Endothelial cell of umbilical vein (primary cell): ENCODE results near the gene OR7C1.

Experiments
- EZH2 ChIP-seq: IDR thresholded peaks from 2 replicates; pipeline ENCODE4 v1.6.1; 2012; ENCODE audit warnings: borderline replicate concordance, low read depth, mild to moderate bottlenecking, moderate library complexity, low read length, inconsistent platforms; ENCODE audit not compliant: severe bottlenecking
- FOS ChIP-seq: IDR thresholded peaks from 2 replicates; pipeline ENCODE4 v1.6.1; 2011; ENCODE audit warnings: mild to moderate bottlenecking, low read length, moderate library complexity, borderline replicate concordance; ENCODE audit not compliant: insufficient read depth
- GATA2 ChIP-seq: IDR thresholded peaks from 2 replicates; pipeline ENCODE4 v1.7.0; 2011; ENCODE audit warnings: low read depth, mild to moderate bottlenecking, moderate library complexity, mixed read lengths, low read length; ENCODE audit not compliant: insufficient read length, insufficient read depth
- MAX ChIP-seq: IDR thresholded peaks from 2 replicates; pipeline ENCODE4 v1.6.1; 2011; ENCODE audit not compliant: insufficient read depth, insufficient read length
- MYC ChIP-seq: IDR thresholded peaks from one replicate; pipeline ENCODE4 v1.6.1; 2011; ENCODE audit warnings: mild to moderate bottlenecking, low read depth, low read length
- POLR2A ChIP-seq: IDR thresholded peaks from 2 replicates; pipeline ENCODE4 v1.6.1; 2012; ENCODE audit warnings: low read depth, mild to moderate bottlenecking, control low read depth, low read length
- POLR2AphosphoS5 ChIP-seq: IDR thresholded peaks from 2 replicates; pipeline ENCODE4 v1.6.1; 2012; ENCODE audit warnings: low read depth, mild to moderate bottlenecking, control low read depth, low read length, moderate library complexity; ENCODE audit not compliant: insufficient read depth
- TF ChIP-seq, protein P1 (sequence below), 2 donors: IDR thresholded peaks; 1 replicate in 1 of 2; 2 replicates in 1 of 2; pipeline ENCODE4 v1.5.1; 2011; ENCODE audit warnings: low read length in 2 of 2, mild to moderate bottlenecking in 2 of 2, moderate library complexity in 2 of 2, control low read depth in 1 of 2, inconsistent platforms in 1 of 2, low read depth in 1 of 2; ENCODE audit not compliant: insufficient read depth in 1 of 2; ENCODE audit errors: extremely low read depth in 1 of 2

DNA sequence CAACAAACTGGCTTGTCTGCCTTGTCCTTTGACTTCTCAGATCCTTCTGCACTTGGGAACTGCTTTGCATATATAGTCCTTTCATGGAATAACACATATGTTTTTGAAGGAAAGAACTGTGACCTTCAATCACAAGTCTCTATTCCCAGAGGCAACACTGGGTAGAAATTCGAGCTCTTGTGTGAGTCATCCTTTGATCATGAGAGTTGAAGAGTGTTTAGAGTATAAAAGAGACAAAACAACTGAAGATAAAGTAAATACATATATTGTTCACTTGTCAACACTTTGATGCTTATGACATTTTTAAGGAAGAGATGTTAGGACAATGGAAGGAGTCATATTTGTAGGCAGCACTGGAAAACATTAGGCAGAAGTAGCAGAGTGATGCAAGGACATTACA is 5.2 kb upstream of the OR7C1 start:
- TF ChIP-seq POLR2A, result no peak
- no peak for TF ChIP-seq EZH2
- no peak for TF ChIP-seq MAX
- TF ChIP-seq, protein P1, sequence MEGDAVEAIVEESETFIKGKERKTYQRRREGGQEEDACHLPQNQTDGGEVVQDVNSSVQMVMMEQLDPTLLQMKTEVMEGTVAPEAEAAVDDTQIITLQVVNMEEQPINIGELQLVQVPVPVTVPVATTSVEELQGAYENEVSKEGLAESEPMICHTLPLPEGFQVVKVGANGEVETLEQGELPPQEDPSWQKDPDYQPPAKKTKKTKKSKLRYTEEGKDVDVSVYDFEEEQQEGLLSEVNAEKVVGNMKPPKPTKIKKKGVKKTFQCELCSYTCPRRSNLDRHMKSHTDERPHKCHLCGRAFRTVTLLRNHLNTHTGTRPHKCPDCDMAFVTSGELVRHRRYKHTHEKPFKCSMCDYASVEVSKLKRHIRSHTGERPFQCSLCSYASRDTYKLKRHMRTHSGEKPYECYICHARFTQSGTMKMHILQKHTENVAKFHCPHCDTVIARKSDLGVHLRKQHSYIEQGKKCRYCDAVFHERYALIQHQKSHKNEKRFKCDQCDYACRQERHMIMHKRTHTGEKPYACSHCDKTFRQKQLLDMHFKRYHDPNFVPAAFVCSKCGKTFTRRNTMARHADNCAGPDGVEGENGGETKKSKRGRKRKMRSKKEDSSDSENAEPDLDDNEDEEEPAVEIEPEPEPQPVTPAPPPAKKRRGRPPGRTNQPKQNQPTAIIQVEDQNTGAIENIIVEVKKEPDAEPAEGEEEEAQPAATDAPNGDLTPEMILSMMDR (IDR thresholded peaks at IDR 0.05; ENCODE audit: extremely low read depth in 1 of 2, insufficient read depth in 1 of 2, low read depth in 1 of 2, low read length in 2 of 2), result no peak
- TF ChIP-seq FOS, result no peak
- no peak for TF ChIP-seq GATA2
- no peak for TF ChIP-seq MYC
- no peak for TF ChIP-seq POLR2AphosphoS5
